OCI-LY1 (cell line): ENCODE measurements around the gene BANF2.

Source experiments
- EZH2 ChIP-seq: fragments of 200-600 bp; sonication (generic), shearing (Covaris generic); IDR thresholded peaks from 2 replicates; pipeline ENCODE4 v1.8.0; 2017; ENCODE audit warnings: borderline replicate concordance, mixed run types, mild to moderate bottlenecking, antibody characterized with exemption, low read length, moderate library complexity, mixed read lengths
- TF ChIP-seq, protein P1 (sequence below): fragments of 200-600 bp; sonication (generic), shearing (Covaris generic); IDR thresholded peaks from 2 replicates; pipeline ENCODE4 v1.5.1; 2017; ENCODE audit warnings: mild to moderate bottlenecking, antibody characterized with exemption, low read length, moderate library complexity, mixed read lengths

DNA sequence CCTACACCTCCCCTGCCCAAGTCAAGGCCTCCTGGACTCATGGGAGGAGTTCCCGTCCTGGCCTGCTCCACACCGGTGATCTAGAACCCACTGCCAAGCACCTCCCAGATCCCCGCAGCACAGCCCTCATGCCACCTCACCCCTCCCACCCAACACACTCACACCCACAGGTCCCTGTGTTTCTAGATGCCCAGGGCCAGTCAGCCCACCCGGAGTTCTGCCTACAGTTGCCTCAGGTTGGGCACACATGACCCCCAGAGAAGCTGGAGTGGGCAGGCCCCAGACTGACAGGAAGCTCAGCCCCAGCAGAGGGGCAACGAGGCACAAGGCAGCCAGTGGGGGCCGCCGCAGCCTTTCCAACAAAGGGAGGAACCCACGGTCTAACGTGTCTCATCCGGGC, 47.4 kb upstream of the BANF2 start:
- no peak for TF ChIP-seq EZH2
- TF ChIP-seq, protein P1, sequence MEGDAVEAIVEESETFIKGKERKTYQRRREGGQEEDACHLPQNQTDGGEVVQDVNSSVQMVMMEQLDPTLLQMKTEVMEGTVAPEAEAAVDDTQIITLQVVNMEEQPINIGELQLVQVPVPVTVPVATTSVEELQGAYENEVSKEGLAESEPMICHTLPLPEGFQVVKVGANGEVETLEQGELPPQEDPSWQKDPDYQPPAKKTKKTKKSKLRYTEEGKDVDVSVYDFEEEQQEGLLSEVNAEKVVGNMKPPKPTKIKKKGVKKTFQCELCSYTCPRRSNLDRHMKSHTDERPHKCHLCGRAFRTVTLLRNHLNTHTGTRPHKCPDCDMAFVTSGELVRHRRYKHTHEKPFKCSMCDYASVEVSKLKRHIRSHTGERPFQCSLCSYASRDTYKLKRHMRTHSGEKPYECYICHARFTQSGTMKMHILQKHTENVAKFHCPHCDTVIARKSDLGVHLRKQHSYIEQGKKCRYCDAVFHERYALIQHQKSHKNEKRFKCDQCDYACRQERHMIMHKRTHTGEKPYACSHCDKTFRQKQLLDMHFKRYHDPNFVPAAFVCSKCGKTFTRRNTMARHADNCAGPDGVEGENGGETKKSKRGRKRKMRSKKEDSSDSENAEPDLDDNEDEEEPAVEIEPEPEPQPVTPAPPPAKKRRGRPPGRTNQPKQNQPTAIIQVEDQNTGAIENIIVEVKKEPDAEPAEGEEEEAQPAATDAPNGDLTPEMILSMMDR: no peak; the same call in 1 of the 2 replicates
